H1 (cell line): ENCODE measurements around the gene C19orf44. TPM values are rescaled to one million over a fixed set of nuclear protein-coding genes. Genes with fewer than 3 reads are reported as not detected.

Source experiments
- CTCF ChIA-PET: fragments of 300-600 bp; sonication (Branson Sonifier 250); formaldehyde crosslinking; loops from one replicate; lab custom pipeline; 2021; ENCODE audit not compliant: partially characterized antibody; lab: Charles Lee
- POLR2A ChIA-PET: fragments of 300-600 bp; sonication (Branson Sonifier 250); formaldehyde crosslinking; loops from one replicate; lab custom pipeline; 2021; ENCODE audit warnings: inconsistent platforms; ENCODE audit not compliant: partially characterized antibody; lab: Charles Lee
- DNase-seq, 2 experiments: peaks; one replicate each; pipeline versions ENCODE4 v3.0.0 to v3.0.0-alpha.2; 2010 to 2022; ENCODE audit warnings: low spot score in 2 of 2, low read depth in 1 of 2, mixed read lengths in 1 of 2
- FAIRE-seq: peaks from 2 replicates; lab custom pipeline; 2011; peaks lifted over from hg19 to GRCh38; lab: Jason Lieb, UNC
- H2AFZ ChIP-seq: 2 replicates; pipeline ENCODE4 v1.8.1; 2012; ENCODE audit warnings: low read length, inconsistent platforms
- H2AK5ac ChIP-seq: 2 replicates; pipeline ENCODE4 v1.6.1; 2013; ENCODE audit warnings: low read depth, low read length
- H2BK120ac ChIP-seq: replicated peaks from 2 replicates; pipeline ENCODE3; 2013; ENCODE audit warnings: low read depth, low read length, inconsistent platforms
- H2BK12ac ChIP-seq: 2 replicates; pipeline ENCODE4 v1.6.1; 2013; ENCODE audit warnings: low read depth, low read length
- H2BK15ac ChIP-seq: 2 replicates; pipeline ENCODE4 v1.6.1; 2013; ENCODE audit warnings: low read length
- H2BK20ac ChIP-seq: 2 replicates; pipeline ENCODE4 v1.6.1; 2013; ENCODE audit warnings: low read length
- H2BK5ac ChIP-seq: 2 replicates; pipeline ENCODE4 v1.6.1; 2013; ENCODE audit warnings: low read depth, low read length
- H3K14ac ChIP-seq: 2 replicates; pipeline ENCODE4 v1.6.1; 2013; ENCODE audit warnings: inconsistent platforms; ENCODE audit not compliant: insufficient read length
- H3K18ac ChIP-seq: 2 replicates; pipeline ENCODE4 v1.6.1; 2013; ENCODE audit warnings: low read length; ENCODE audit errors: extremely low read depth
- H3K23ac ChIP-seq: 2 replicates; pipeline ENCODE4 v1.6.1; 2013; ENCODE audit warnings: inconsistent platforms; ENCODE audit not compliant: insufficient read length
- H3K23me2 ChIP-seq: 2 replicates; pipeline ENCODE4 v1.6.1; 2013; ENCODE audit warnings: low read depth, low read length
- H3K27ac ChIP-seq: 2 replicates; pipeline ENCODE4 v1.6.1; 2011; ENCODE audit warnings: low read depth, low read length, inconsistent platforms
- H3K27me3 ChIP-seq, 4 experiments: replicated peaks in 1 of 4; 1 replicate in 1 of 4; 2 replicates in 3 of 4; pipeline versions ENCODE4 v1.6.1 to v1.8.1; 2011 to 2013; ENCODE audit warnings: low read length in 3 of 4, mild to moderate bottlenecking in 3 of 4, inconsistent platforms in 2 of 4, mixed read lengths in 2 of 4, moderate library complexity in 1 of 4; ENCODE audit not compliant: control insufficient read depth in 3 of 4, insufficient read depth in 3 of 4; ENCODE audit errors: extremely low read depth in 1 of 4
- H3K36me3 ChIP-seq, 4 experiments: 2 replicates each; pipeline versions ENCODE4 v1.6.1 to v1.8.1; 2011 to 2013; ENCODE audit warnings: mild to moderate bottlenecking in 4 of 4, low read length in 3 of 4, moderate library complexity in 2 of 4, control low read depth in 1 of 4, inconsistent platforms in 1 of 4; ENCODE audit not compliant: insufficient read depth in 4 of 4, control insufficient read depth in 2 of 4
- H3K4ac ChIP-seq: replicated peaks from 2 replicates; pipeline ENCODE3; 2013; ENCODE audit warnings: low read length, low read depth, mixed read lengths, inconsistent platforms; ENCODE audit not compliant: insufficient read length
- H3K4me1 ChIP-seq, 4 experiments: replicated peaks in 1 of 4; 1 replicate in 1 of 4; 2 replicates in 3 of 4; pipeline versions ENCODE4 v1.6.1 to v1.8.1; 2011 to 2013; ENCODE audit warnings: low read length in 3 of 4, inconsistent platforms in 2 of 4, mixed read lengths in 1 of 4; ENCODE audit not compliant: insufficient read depth in 4 of 4, control insufficient read depth in 3 of 4
- H3K4me2 ChIP-seq, 2 experiments: 2 replicates each; pipeline versions ENCODE4 v1.6.1 to v1.8.1; 2011 to 2013; ENCODE audit warnings: low read depth in 2 of 2, low read length in 2 of 2, control low read depth in 1 of 2, inconsistent platforms in 1 of 2, mild to moderate bottlenecking in 1 of 2; ENCODE audit not compliant: insufficient read depth in 1 of 2
- H3K4me3 ChIP-seq, 4 experiments: fragments of 200-600, 300-600 bp in 1 of 4; sonication (generic), shearing (Covaris generic), sonication (Bioruptor Twin) in 1 of 4; 2 replicates each; pipeline versions ENCODE4 v1.5.1 to v1.8.1; 2011 to 2016; ENCODE audit warnings: low read length in 4 of 4, low read depth in 3 of 4, control low read depth in 2 of 4, inconsistent platforms in 2 of 4, mild to moderate bottlenecking in 2 of 4, mixed read lengths in 1 of 4, moderate library complexity in 1 of 4; ENCODE audit not compliant: insufficient read depth in 2 of 4; ENCODE audit errors: extremely low read depth in 1 of 4
- H3K56ac ChIP-seq: replicated peaks from 2 replicates; pipeline ENCODE3; 2013; ENCODE audit warnings: low read depth, mild to moderate bottlenecking, mixed read lengths, low read length, inconsistent platforms; ENCODE audit not compliant: insufficient read length
- H3K79me1 ChIP-seq: 2 replicates; pipeline ENCODE4 v1.6.1; 2013; ENCODE audit warnings: low read depth, low read length, control low read depth
- H3K79me2 ChIP-seq, 2 experiments: 2 replicates each; pipeline versions ENCODE4 v1.6.1 to v1.8.1; 2012 to 2013; ENCODE audit warnings: low read length in 2 of 2, mild to moderate bottlenecking in 2 of 2, inconsistent platforms in 1 of 2; ENCODE audit not compliant: insufficient read depth in 2 of 2, control insufficient read depth in 1 of 2
- H3K9ac ChIP-seq, 4 experiments: replicated peaks in 1 of 4; 1 replicate in 1 of 4; 2 replicates in 3 of 4; pipeline versions ENCODE4 v1.6.1 to v1.8.1; 2011 to 2013; ENCODE audit warnings: low read depth in 3 of 4, low read length in 3 of 4, control low read depth in 2 of 4, mild to moderate bottlenecking in 2 of 4, moderate library complexity in 2 of 4, inconsistent platforms in 1 of 4; ENCODE audit errors: extremely low read depth in 1 of 4
- H3K9me3 ChIP-seq, 2 experiments: 2 replicates each; pipeline versions ENCODE4 v1.6.1 to v1.8.1; 2012 to 2013; ENCODE audit warnings: mild to moderate bottlenecking in 2 of 2, moderate library complexity in 2 of 2, control low read depth in 1 of 2, inconsistent platforms in 1 of 2, low read depth in 1 of 2, low read length in 1 of 2, mixed read lengths in 1 of 2; ENCODE audit not compliant: insufficient read depth in 2 of 2
- H4K20me1 ChIP-seq, 2 experiments: replicated peaks in 1 of 2; 2 replicates each; pipeline versions ENCODE3 to v1.8.1; 2011 to 2013; ENCODE audit warnings: inconsistent platforms in 2 of 2, low read length in 2 of 2, mild to moderate bottlenecking in 1 of 2; ENCODE audit not compliant: insufficient read depth in 2 of 2, control insufficient read depth in 1 of 2
- H4K5ac ChIP-seq: 2 replicates; pipeline ENCODE4 v1.6.1; 2013; ENCODE audit warnings: low read length, low read depth, mixed read lengths, inconsistent platforms; ENCODE audit not compliant: insufficient read length
- H4K8ac ChIP-seq: 2 replicates; pipeline ENCODE4 v1.8.0; 2013; ENCODE audit warnings: mild to moderate bottlenecking, moderate library complexity, low read length, inconsistent platforms; ENCODE audit not compliant: insufficient read depth; ENCODE audit errors: extremely low read depth
- H4K91ac ChIP-seq: replicated peaks from 2 replicates; pipeline ENCODE3; 2013; ENCODE audit warnings: low read length, mixed read lengths, inconsistent platforms; ENCODE audit not compliant: insufficient read length
- ASH2L ChIP-seq: fragments of 200-600, 300-600 bp; sonication (generic); IDR thresholded peaks from one replicate; pipeline ENCODE4 v1.7.1; 2017; ENCODE audit warnings: low read length
- BACH1 ChIP-seq: IDR thresholded peaks from 2 replicates; pipeline ENCODE4 v1.6.1; 2012; ENCODE audit warnings: low read length, improper control_type of control experiment
- BRCA1 ChIP-seq: IDR thresholded peaks from 2 replicates; pipeline ENCODE4 v1.6.1; 2012; ENCODE audit warnings: low read depth, low read length, improper control_type of control experiment
- CBX5 ChIP-seq: fragments of 300-800, 300-1000 bp; sonication (generic); IDR thresholded peaks from 2 replicates; pipeline ENCODE4 v1.7.1; 2016; ENCODE audit warnings: antibody characterized with exemption, low read length, low read depth
- KDM1A ChIP-seq: fragments of 200-600, 300-600 bp; sonication (generic); IDR thresholded peaks from 2 replicates; pipeline ENCODE4 v1.7.1; 2016; ENCODE audit warnings: mild to moderate bottlenecking, low read length, borderline replicate concordance
- KDM5A ChIP-seq: fragments of 200-600 bp; IDR thresholded peaks from 2 replicates; pipeline ENCODE4 v1.7.1; 2012; ENCODE audit warnings: mild to moderate bottlenecking, low read length, inconsistent platforms, mixed read lengths
- POLR2A ChIP-seq, 2 experiments: IDR thresholded peaks; 1 replicate in 1 of 2; 2 replicates in 1 of 2; pipeline ENCODE4 v1.6.1; 2011; ENCODE audit warnings: low read depth in 2 of 2, low read length in 2 of 2, mild to moderate bottlenecking in 2 of 2; ENCODE audit errors: control extremely low read depth in 1 of 2
- POLR2AphosphoS5 ChIP-seq: IDR thresholded peaks from 2 replicates; pipeline ENCODE4 v1.6.1; 2011; ENCODE audit warnings: low read depth, low read length
- RFX5 ChIP-seq: IDR thresholded peaks from 2 replicates; pipeline ENCODE4 v1.6.1; 2011; ENCODE audit warnings: low read depth, low read length, improper control_type of control experiment, borderline replicate concordance
- SAP30 ChIP-seq: fragments of 300-600 bp; sonication (generic); IDR thresholded peaks from 2 replicates; pipeline ENCODE4 v1.7.1; 2012; ENCODE audit warnings: low read length, moderate library complexity, mild to moderate bottlenecking, inconsistent platforms; ENCODE audit not compliant: insufficient read depth, insufficient replicate concordance
- SIN3A ChIP-seq, 2 experiments: IDR thresholded peaks in 1 of 2; conservative IDR thresholded peaks in 1 of 2; 2 replicates each; pipeline ENCODE4 v1.6.1; 2011 to 2012; ENCODE audit warnings: low read length in 2 of 2, improper control_type of control experiment in 1 of 2, low read depth in 1 of 2, mild to moderate bottlenecking in 1 of 2
- WGBS, 2 experiments: shearing (Covaris generic) in 1 of 2; methylation state at CpG; one replicate each; pipeline versions ENCODE4 v1.1.6 to v1.1.7; 2013 to 2015; ENCODE audit warnings: low lambda C conversion rate in 2 of 2, mixed read lengths in 2 of 2, inconsistent platforms in 1 of 2, low coverage in 1 of 2, missing lambda C conversion rate in 1 of 2; ENCODE audit not compliant: insufficient replicate concordance in 2 of 2, insufficient coverage in 1 of 2, insufficient read length in 1 of 2; ENCODE audit errors: extremely low coverage in 1 of 2, missing lambda C conversion rate in 1 of 2; 5-methylcytosine and 5-hydroxymethylcytosine counted together
- polyA plus RNA-seq, 7 experiments: library from polyadenylated mRNA; depleted of rRNA in 3 of 7; stranded (reverse) in 5 of 7; unstranded in 2 of 7; fragments of >200 nt in 5 of 7; fragments of 200-250 nt in 2 of 7; gene quantifications; 1 replicate in 5 of 7; 2 replicates in 1 of 7; 4 replicates in 1 of 7; pipeline versions ENCODE4 v1.2.1 to v1.2.3, GENCODE V29; 2011 to 2013; ENCODE audit warnings: missing spikeins in 2 of 7, mixed read lengths in 2 of 7
- total RNA-seq: library from RNA; stranded (reverse); fragmentation: NEBNext Ultra II Directional; extraction: Animal tissue kit (Norgen Biotek cat#: 25700); gene quantifications from 2 replicates; pipeline ENCODE4 v1.2.1, GENCODE V29; 2021
- TF ChIP-seq, protein P1 (sequence below): IDR thresholded peaks from 2 replicates; pipeline ENCODE4 v1.6.1; 2011; ENCODE audit warnings: low read depth, mild to moderate bottlenecking, low read length; ENCODE audit not compliant: insufficient read depth

The C19orf44 gene
- total and polyA plus RNA-seq, 2 of the 8 experiments (the other 6 are each of a cell fraction or from before 2014, with no cell fraction given), result 2.1 to 4.5 TPM

DNA sequence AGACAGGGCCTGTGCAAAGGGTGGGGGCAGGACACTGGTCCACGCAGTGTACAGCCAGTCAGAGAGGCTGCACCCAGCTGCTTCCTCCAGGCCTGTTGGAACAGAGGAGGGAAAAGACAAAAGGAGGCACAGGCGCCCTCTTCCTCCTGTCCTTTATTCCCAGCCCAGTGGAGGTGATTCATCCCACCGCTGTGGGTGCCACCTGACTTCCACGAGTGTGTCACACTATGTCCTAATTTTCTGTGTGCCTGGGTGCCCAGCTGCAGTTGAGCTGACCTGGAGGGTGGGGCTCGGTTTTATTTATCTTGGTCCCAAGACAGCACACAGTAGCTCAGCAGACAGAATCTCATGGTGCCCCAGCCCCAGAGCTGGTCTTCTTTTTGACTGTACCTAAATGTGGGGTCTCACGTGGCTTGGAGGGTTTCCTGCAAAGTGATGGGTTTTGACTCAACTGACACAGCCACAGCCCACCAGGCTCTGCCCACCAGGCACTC lies 33.4 kb upstream of the C19orf44 start:
- Histone ChIP-seq H3K23ac (no peak overlapping the region), H3K18ac (no peak overlapping the region), H4K20me1 (peaks cover 22 to 34% of the 10 kb centered on the region in 2 experiments), H3K14ac (no peak overlapping the region), H3K27ac (no peak overlapping the region), H4K5ac (no peak overlapping the region), H3K79me2 (peaks cover 10 to 93% of the 10 kb centered on the region in 2 experiments), H3K79me1 (peaks cover 42% of the 10 kb centered on the region), H2BK5ac (0 out of 2 replicates have a peak overlapping the region, but pooled peaks have one; percentile 24), H2AK5ac (no peak overlapping the region), H3K9ac (no peak overlapping the region), H2BK15ac (peak overlapping the region; percentile 18; the same call in 1 of the 2 replicates), H3K4ac (no peak overlapping the region), H3K56ac (no peak overlapping the region), H3K4me2 (no peak overlapping the region), H2BK120ac (no peak overlapping the region), H3K9me3 (no peaks in the 10 kb centered on the region), H2BK20ac (no peak overlapping the region), H3K36me3 (no peaks in the 10 kb centered on the region), H4K8ac (no peak overlapping the region), H3K4me1 (peaks cover 2 to 18% (median 7%) of the 10 kb centered on the region in 4 experiments), H3K23me2 (peaks cover 2% of the 10 kb centered on the region; the same call in 1 of the 2 replicates), H2BK12ac (no peak overlapping the region), H2AFZ (no peak overlapping the region), H4K91ac (no peak overlapping the region), H3K4me3 (no peak overlapping the region), H3K27me3 (no peaks in the 10 kb centered on the region)
- ChIA-PET POLR2A (no interaction called here), CTCF (interaction anchor here (1.3 to 3.6 kb wide), 2 partner anchors 21 kb away, joined by 5 to 16 read pairs; no protein-coding TSS in a partner anchor)
- DNase-seq (no peak), FAIRE-seq (no peak)
- WGBS, 2 experiments, result 83% methylated on average over 5 of the region's 6 CpGs; no CpG with 5 or more reads in 1 of the 2 experiments
- no peak for TF ChIP-seq ASH2L
- TF ChIP-seq CBX5, result no peak
- TF ChIP-seq POLR2A (IDR thresholded peaks at IDR 0.05; ENCODE audit: control extremely low read depth in 1 of 2, low read depth in 2 of 2, low read length in 2 of 2), result no peak
- TF ChIP-seq KDM1A, result no peak
- no peak for TF ChIP-seq BACH1
- TF ChIP-seq, protein P1, sequence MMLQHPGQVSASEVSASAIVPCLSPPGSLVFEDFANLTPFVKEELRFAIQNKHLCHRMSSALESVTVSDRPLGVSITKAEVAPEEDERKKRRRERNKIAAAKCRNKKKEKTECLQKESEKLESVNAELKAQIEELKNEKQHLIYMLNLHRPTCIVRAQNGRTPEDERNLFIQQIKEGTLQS, result no peak
- no peak for TF ChIP-seq SIN3A (conservative IDR thresholded peaks at IDR 0.05 in 1 of 2, IDR thresholded peaks at IDR 0.05 in 1 of 2; ENCODE audit: low read depth in 1 of 2, low read length in 2 of 2)
- TF ChIP-seq RFX5, result no peak
- TF ChIP-seq KDM5A, result no peak
- TF ChIP-seq BRCA1, result no peak
- TF ChIP-seq SAP30, result no peak
- no peak for TF ChIP-seq POLR2AphosphoS5
